Measurements from ENCODE around the gene OS9.

The OS9 gene

DNA sequence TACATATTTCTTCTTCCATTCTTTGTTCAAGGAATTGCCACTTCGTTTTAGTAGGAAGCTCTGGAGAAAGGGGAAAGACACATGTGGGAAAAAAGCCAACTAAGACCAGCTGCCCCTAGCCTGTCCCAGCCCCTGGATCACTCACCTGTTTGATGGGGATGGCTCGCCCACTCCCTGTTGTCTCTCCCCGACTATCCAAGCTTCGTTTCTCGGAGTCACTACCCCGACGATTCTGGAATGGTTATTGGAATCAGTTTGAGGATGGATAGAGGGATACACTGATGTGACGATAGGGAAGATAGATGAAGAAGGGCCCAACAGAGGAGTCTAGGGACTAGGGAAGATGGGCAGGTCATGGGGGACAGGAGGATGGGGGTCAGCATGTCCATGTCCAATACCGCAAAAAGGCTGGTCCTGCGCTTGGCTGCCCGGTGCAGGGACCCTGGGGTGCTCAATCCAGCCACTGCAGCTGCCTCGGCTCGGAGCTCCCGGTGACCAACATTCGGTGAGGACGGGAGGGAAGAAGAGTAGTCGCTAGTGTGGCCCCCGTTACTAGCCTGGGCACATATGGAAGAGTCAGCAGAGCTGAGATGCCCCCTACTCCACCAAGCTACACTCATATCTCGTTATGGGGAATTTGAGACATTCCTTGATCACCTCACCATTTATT, 37.6 kb downstream of the OS9 start:
- no peak for TF ChIP-seq CTCF (conservative IDR thresholded peaks at IDR 0.05; ENCODE audit: low read depth, low read length)
- no peak for DNase-seq (ENCODE audit: low read depth)
- H3K4me3 ChIP-seq (ENCODE audit: low read length), result no peak overlapping the region

DNA sequence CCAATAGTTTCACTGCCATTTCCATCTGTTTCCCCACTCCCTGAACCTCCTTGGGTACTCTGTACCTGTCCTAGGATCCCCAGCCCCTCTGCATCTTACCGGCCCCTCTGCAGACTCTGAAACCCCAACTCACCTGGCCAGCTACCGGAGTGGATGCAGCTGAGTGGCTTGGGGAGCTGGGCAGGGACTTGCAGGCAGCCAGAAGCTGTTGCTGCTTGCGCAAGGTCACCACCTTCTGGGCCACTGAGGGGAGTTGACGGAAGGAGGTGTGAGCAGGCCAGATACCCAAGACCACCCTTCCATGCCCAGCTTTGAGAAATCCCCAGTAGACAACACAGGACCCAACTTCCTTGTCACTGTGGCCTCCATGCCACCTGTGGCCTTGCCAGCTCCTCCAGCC, 38.3 kb downstream of the OS9 start:
- no peak for TF ChIP-seq CTCF (conservative IDR thresholded peaks at IDR 0.05; ENCODE audit: low read depth, low read length)
- DNase-seq (ENCODE audit: low read depth), result no peak
- H3K4me3 ChIP-seq (ENCODE audit: low read length), result no peak overlapping the region

DNA sequence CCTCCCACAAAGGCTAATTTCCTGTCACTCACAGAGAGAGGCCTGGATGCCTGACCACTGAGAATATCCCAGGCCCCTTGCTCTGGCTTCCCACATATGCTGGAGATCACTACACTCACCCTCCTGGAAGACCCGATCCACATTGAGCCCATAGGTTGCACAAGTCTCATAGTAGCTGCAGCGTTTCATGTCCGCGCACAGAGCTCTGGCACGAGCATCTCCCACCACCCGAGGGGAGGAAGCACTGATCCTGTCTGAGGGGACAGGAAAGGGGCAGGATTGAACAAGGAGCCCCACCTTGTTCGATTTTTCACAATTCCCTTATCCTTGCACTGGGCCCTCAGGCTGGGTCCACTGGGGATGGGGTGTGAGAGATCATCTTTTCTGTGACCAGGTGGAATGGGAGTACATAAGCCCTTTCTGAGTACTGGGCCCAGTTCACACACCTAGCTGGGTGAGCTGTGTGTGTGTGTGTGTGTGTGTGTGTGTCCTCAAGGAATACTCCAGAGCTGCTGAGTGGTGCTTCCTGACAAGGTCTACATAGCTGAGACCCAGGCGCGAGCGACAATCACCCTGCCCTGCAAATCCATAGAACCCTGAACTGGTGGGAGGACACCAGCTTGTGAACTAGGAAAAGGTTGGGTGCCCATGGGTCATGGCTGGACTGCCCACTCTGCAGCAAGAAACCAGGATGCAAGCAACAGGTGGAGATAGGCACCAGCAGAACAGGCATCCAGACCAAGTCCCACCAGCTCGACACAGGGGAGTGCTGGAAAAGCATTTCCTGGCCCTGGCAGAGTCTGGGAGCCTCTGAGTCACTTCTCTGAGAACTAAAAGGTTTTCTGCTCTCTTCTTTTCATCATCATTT, 39.0 kb downstream of the OS9 start:
- no peak for TF ChIP-seq CTCF (conservative IDR thresholded peaks at IDR 0.05; ENCODE audit: low read depth, low read length)
- no peak overlapping the region for H3K4me3 ChIP-seq (ENCODE audit: low read length)
- DNase-seq (ENCODE audit: low read depth), result no peak

DNA sequence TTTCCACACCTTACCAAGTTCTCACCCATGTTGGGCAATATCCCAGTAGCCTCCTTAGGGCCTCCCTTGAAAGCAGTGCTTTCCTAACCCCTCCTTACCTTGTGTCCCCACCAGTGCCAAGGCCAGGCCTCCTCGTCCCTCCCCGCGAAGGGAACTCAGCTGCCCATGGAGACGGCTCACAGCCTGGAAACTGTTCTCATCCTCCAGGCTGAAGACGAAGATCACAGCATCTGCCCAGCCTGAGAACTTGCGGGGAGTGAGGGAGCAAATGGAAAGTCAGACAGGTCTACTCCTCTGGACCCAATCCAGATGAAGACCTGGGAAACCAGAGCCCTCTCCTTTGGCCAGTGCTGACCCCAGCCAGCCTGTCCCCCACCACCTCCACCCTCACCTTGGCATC, 40.0 kb downstream of the OS9 start:
- no peak overlapping the region for H3K4me3 ChIP-seq (ENCODE audit: low read length)
- no peak for DNase-seq (ENCODE audit: low read depth)
- no peak for TF ChIP-seq CTCF (conservative IDR thresholded peaks at IDR 0.05; ENCODE audit: low read depth, low read length)

GRCh38 chr12:57734591-57734990, 40.7 kb downstream of the OS9 start:
- DNase-seq (ENCODE audit: low read depth), result no peak
- no peak overlapping the region for H3K4me3 ChIP-seq (ENCODE audit: low read length)
- no peak for TF ChIP-seq CTCF (conservative IDR thresholded peaks at IDR 0.05; ENCODE audit: low read depth, low read length)

GRCh38 chr12:57735198-57735855, 41.4 kb downstream of the OS9 start:
- TF ChIP-seq CTCF (conservative IDR thresholded peaks at IDR 0.05; ENCODE audit: low read depth, low read length), result no peak
- DNase-seq (ENCODE audit: low read depth), result no peak
- H3K4me3 ChIP-seq (ENCODE audit: low read length), result no peak overlapping the region

Measured in retinal pigment epithelial cell (primary cell).